SU-DHL-6 (cell line): ENCODE measurements around the gene TEK.

Experiments used
- H2AFZ ChIP-seq: fragments of 200-600 bp; sonication (generic); 2 replicates; pipeline ENCODE4 v1.6.1; 2014; ENCODE audit warnings: low read depth, mild to moderate bottlenecking, moderate library complexity, mixed read lengths, antibody characterized with exemption, low read length; ENCODE audit not compliant: severe bottlenecking
- H3F3A ChIP-seq: fragments of 200-600 bp; shearing (Covaris generic); 2 replicates; pipeline ENCODE4 v1.6.0; 2016; ENCODE audit warnings: antibody characterized with exemption, mild to moderate bottlenecking; ENCODE audit not compliant: insufficient read depth
- H3K27ac ChIP-seq: fragments of 200-600 bp; sonication (generic); 2 replicates; pipeline ENCODE4 v1.5.1; 2016; ENCODE audit warnings: low read depth, mild to moderate bottlenecking, low read length, moderate library complexity, mixed read lengths
- H3K27me3 ChIP-seq: fragments of 200-600 bp; sonication (generic), shearing (Covaris generic); 2 replicates; pipeline ENCODE4 v1.6.0; 2014; ENCODE audit warnings: mild to moderate bottlenecking, low read length
- H3K36me3 ChIP-seq: fragments of 200-600 bp; sonication (generic); 2 replicates; pipeline ENCODE4 v1.6.1; 2014; ENCODE audit warnings: mild to moderate bottlenecking, low read length, mixed read lengths
- H3K4me2 ChIP-seq: fragments of 300-600, 200-600 bp; shearing (Covaris generic), sonication (generic); 2 replicates; pipeline ENCODE4 v1.6.0; 2014; ENCODE audit warnings: low read length, low read depth, mild to moderate bottlenecking; ENCODE audit not compliant: poor library complexity, severe bottlenecking
- H3K4me3 ChIP-seq: fragments of 200-600 bp; sonication (generic); 2 replicates; pipeline ENCODE4 v1.5.1; 2014; ENCODE audit warnings: antibody characterized with exemption, low read length, mild to moderate bottlenecking, mixed read lengths; ENCODE audit not compliant: insufficient read depth, poor library complexity, severe bottlenecking
- H3K79me2 ChIP-seq: fragments of 200-600 bp; sonication (generic); 2 replicates; pipeline ENCODE4 v1.6.1; 2014; ENCODE audit warnings: mild to moderate bottlenecking, low read length, moderate library complexity; ENCODE audit not compliant: insufficient read depth
- H3K9ac ChIP-seq: fragments of 200-600 bp; sonication (generic); 2 replicates; pipeline ENCODE4 v1.7.0; 2014; ENCODE audit warnings: mild to moderate bottlenecking, low read length
- H3K9me2 ChIP-seq: fragments of 200-600 bp; sonication (generic); replicated peaks from 2 replicates; pipeline ENCODE4 v1.6.1; 2014; ENCODE audit warnings: low read length; ENCODE audit not compliant: insufficient read depth
- H3K9me3 ChIP-seq: fragments of 200-600 bp; sonication (generic); 2 replicates; pipeline ENCODE4 v1.6.1; 2014; ENCODE audit warnings: low read length, mixed read lengths; ENCODE audit not compliant: insufficient read depth
- H4K20me1 ChIP-seq: fragments of 200-600 bp; sonication (generic); 2 replicates; pipeline ENCODE4 v1.6.1; 2014; ENCODE audit warnings: low read depth, mild to moderate bottlenecking, antibody characterized with exemption, low read length, moderate library complexity, mixed read lengths
- EZH2phosphoT487 ChIP-seq: fragments of 200-600 bp; sonication (generic), shearing (Covaris generic); conservative IDR thresholded peaks from 2 replicates; pipeline ENCODE4 v1.6.1; 2018; ENCODE audit warnings: mild to moderate bottlenecking, antibody characterized with exemption, low read length, moderate library complexity, mixed read lengths
- TF ChIP-seq, protein P1 (sequence below): fragments of 200-600 bp; sonication (generic); IDR thresholded peaks from one replicate; pipeline ENCODE4 v1.5.1; 2017; ENCODE audit warnings: antibody characterized with exemption, mild to moderate bottlenecking, low read length, moderate library complexity; ENCODE audit not compliant: insufficient read depth, poor library complexity, severe bottlenecking

The TEK gene

DNA sequence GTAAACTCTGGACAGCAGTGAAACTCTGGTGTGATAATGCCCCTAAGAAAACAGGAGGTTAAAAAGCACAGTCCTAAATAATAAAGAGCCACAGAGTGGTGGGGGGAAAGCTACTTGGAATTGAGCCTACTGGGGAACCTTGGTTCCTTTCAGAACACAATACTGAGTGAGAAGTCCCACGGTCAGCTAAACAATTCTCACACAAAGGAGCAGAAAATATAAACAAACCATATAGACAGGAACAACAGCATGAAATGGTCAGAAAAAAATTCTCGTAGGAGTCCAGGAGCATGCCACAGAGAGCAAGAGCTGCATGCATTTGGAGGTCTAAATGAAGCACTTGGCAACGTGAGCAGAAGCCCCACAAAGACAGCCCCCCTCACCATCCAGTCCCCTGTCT lies 56.0 kb downstream of the TEK start:
- Histone ChIP-seq H3K27ac (no peak overlapping the region), H3F3A (no peaks in the 10 kb centered on the region), H3K4me2 (no peak overlapping the region), H3K4me3 (no peak overlapping the region), H3K27me3 (no peaks in the 10 kb centered on the region), H3K9ac (no peak overlapping the region), H3K9me2 (no peaks in the 10 kb centered on the region), H3K79me2 (no peaks in the 10 kb centered on the region), H3K9me3 (no peaks in the 10 kb centered on the region), H2AFZ (no peak overlapping the region), H3K36me3 (no peaks in the 10 kb centered on the region), H4K20me1 (no peaks in the 10 kb centered on the region)
- TF ChIP-seq EZH2phosphoT487 = no peak
- TF ChIP-seq, protein P1, sequence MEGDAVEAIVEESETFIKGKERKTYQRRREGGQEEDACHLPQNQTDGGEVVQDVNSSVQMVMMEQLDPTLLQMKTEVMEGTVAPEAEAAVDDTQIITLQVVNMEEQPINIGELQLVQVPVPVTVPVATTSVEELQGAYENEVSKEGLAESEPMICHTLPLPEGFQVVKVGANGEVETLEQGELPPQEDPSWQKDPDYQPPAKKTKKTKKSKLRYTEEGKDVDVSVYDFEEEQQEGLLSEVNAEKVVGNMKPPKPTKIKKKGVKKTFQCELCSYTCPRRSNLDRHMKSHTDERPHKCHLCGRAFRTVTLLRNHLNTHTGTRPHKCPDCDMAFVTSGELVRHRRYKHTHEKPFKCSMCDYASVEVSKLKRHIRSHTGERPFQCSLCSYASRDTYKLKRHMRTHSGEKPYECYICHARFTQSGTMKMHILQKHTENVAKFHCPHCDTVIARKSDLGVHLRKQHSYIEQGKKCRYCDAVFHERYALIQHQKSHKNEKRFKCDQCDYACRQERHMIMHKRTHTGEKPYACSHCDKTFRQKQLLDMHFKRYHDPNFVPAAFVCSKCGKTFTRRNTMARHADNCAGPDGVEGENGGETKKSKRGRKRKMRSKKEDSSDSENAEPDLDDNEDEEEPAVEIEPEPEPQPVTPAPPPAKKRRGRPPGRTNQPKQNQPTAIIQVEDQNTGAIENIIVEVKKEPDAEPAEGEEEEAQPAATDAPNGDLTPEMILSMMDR = no peak

DNA sequence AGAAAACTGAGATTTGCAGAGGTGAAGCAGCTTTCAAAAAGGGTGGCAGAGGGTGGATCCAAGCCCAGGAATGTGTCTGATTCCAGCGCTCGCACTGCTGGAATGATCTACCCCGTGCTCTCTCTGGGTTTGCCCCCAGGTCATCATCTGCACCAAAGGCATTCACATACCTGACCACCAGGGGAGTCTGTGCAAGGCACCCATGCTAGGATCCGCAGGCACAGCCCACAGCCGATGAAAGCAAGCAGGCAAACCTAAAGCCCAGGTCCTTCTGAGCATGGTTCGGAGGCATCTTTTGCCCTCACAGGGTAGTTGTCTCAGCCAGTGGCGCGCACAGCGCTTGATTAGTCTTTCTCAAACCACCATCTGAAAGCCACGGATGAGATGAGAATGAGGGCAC lies 56.6 kb downstream of the TEK start:
- no peaks in the 10 kb centered on the region for H4K20me1 ChIP-seq
- H2AFZ ChIP-seq = no peak overlapping the region
- H3K9me2 ChIP-seq = no peaks in the 10 kb centered on the region
- no peak overlapping the region for H3K27ac ChIP-seq
- no peaks in the 10 kb centered on the region for H3K27me3 ChIP-seq
- TF ChIP-seq, protein P1 = no peak
- no peak for TF ChIP-seq EZH2phosphoT487
- no peaks in the 10 kb centered on the region for H3F3A ChIP-seq
- H3K79me2 ChIP-seq = no peaks in the 10 kb centered on the region
- H3K4me3 ChIP-seq = no peak overlapping the region
- H3K9me3 ChIP-seq = no peaks in the 10 kb centered on the region
- no peaks in the 10 kb centered on the region for H3K36me3 ChIP-seq
- H3K4me2 ChIP-seq = no peak overlapping the region
- no peak overlapping the region for H3K9ac ChIP-seq

DNA sequence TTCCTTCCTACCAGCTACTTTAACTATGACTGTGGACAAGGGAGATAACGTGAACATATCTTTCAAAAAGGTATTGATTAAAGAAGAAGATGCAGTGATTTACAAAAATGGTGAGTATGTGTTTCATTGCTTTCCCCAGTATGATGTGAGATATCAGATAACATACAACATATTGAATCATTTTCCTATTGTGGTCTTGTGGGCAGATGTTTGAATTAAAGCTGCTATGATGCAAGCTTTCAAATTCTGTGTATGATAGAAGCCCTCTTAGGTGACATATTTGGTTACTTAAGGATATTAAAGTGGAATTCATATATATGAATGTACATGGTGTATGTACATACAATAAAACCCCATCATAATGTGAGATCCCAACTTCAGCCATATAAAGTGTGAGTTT lies 59.5 kb downstream of the TEK start:
- Histone ChIP-seq H3F3A (no peaks in the 10 kb centered on the region), H3K9me2 (no peaks in the 10 kb centered on the region), H4K20me1 (no peaks in the 10 kb centered on the region), H3K27ac (no peak overlapping the region), H3K4me3 (no peak overlapping the region), H3K79me2 (no peaks in the 10 kb centered on the region), H3K36me3 (no peaks in the 10 kb centered on the region), H3K4me2 (no peak overlapping the region), H2AFZ (no peak overlapping the region), H3K9ac (no peak overlapping the region), H3K9me3 (no peaks in the 10 kb centered on the region), H3K27me3 (no peaks in the 10 kb centered on the region)
- TF ChIP-seq EZH2phosphoT487 = no peak
- TF ChIP-seq, protein P1 = no peak

DNA sequence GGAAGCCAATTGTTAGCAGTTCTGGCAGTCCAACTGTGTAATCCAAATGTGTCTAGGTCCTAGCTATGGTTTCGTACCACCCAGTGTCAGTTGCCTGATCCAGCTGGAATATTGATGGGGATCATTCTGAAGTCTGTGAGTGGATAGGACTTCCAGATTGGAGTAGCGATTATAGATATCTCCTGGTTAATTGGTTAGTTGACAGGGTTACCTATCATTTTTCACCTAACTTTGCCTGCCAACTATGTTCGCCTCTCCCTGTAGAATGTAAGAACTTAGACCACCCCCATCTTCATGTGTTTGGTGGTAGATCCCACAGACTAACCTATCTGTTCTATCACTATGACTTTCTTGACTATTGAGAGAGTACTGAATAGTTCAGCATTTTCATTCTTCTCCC lies 59.9 kb downstream of the TEK start:
- H3K4me2 ChIP-seq = no peak overlapping the region
- H3K4me3 ChIP-seq = no peak overlapping the region
- H4K20me1 ChIP-seq = no peaks in the 10 kb centered on the region
- H2AFZ ChIP-seq = no peak overlapping the region
- H3K9me2 ChIP-seq = no peaks in the 10 kb centered on the region
- no peaks in the 10 kb centered on the region for H3K27me3 ChIP-seq
- no peak overlapping the region for H3K9ac ChIP-seq
- no peaks in the 10 kb centered on the region for H3F3A ChIP-seq
- H3K27ac ChIP-seq = no peak overlapping the region
- no peaks in the 10 kb centered on the region for H3K79me2 ChIP-seq
- no peaks in the 10 kb centered on the region for H3K36me3 ChIP-seq
- no peak for TF ChIP-seq EZH2phosphoT487
- TF ChIP-seq, protein P1 = no peak
- H3K9me3 ChIP-seq = no peaks in the 10 kb centered on the region
